ENCODE results near the gene TMEM200A. TPM values are rescaled to one million over a fixed set of nuclear protein-coding genes. Genes with fewer than 3 reads are reported as not detected.

The TMEM200A gene
- total RNA-seq, 5 donors from 2014 or later (not counting 1 experiment from before 2014, with no cell fraction given) = 1.2 to 5.5 (median 3.4) TPM

- Histone ChIP-seq H3K36me3 (ENCODE audit: control insufficient read depth in 2 of 2, extremely low read depth in 1 of 2, insufficient read depth in 1 of 2, low read length in 1 of 2) (no peaks in the 10 kb centered on the region), H3K9me3 (no peaks in the 10 kb centered on the region), H3K4me3 (ENCODE audit: control insufficient read depth in 1 of 2, extremely low read depth in 1 of 2, low read length in 1 of 2) (no peak overlapping the region), H3K4me1 (ENCODE audit: control insufficient read depth in 1 of 2, extremely low read depth in 1 of 2, insufficient read depth in 2 of 2, low read length in 2 of 2) (peaks cover 14% of the 10 kb centered on the region in 2 experiments), H3K27ac (ENCODE audit: low read length) (no peak overlapping the region), H3K27me3 (replicated peaks in 1 of 2; ENCODE audit: control insufficient read depth in 2 of 2, extremely low read depth in 1 of 2, insufficient read depth in 2 of 2, low read length in 1 of 2) (no peaks in the 10 kb centered on the region)
- Mint-ChIP-seq H3K27me3 (no peaks in the 10 kb centered on the region), H3K4me3 (no peak overlapping the region), H3K4me1 (peaks cover 15 to 27% (median 21%) of the 10 kb centered on the region in 3 donors), H3K36me3 (no peaks in the 10 kb centered on the region), H3K9me3 (no peaks in the 10 kb centered on the region), H3K27ac (peak overlapping the region; percentile 63 to 66)
- ATAC-seq (replicated peaks in 1 of 4) (no peak), DNase-seq (no peak)
- ChIA-PET POLR2A (no interaction called here), CTCF (interaction anchor here (0.6 to 1.6 kb wide), 4 partner anchors 59 to 784 kb away, joined by 3 to 7 read pairs (median 5); no protein-coding TSS in a partner anchor)
Measured at GRCh38 chr6:130381012-130381411, 15.2 kb downstream of the TMEM200A start.

DNA sequence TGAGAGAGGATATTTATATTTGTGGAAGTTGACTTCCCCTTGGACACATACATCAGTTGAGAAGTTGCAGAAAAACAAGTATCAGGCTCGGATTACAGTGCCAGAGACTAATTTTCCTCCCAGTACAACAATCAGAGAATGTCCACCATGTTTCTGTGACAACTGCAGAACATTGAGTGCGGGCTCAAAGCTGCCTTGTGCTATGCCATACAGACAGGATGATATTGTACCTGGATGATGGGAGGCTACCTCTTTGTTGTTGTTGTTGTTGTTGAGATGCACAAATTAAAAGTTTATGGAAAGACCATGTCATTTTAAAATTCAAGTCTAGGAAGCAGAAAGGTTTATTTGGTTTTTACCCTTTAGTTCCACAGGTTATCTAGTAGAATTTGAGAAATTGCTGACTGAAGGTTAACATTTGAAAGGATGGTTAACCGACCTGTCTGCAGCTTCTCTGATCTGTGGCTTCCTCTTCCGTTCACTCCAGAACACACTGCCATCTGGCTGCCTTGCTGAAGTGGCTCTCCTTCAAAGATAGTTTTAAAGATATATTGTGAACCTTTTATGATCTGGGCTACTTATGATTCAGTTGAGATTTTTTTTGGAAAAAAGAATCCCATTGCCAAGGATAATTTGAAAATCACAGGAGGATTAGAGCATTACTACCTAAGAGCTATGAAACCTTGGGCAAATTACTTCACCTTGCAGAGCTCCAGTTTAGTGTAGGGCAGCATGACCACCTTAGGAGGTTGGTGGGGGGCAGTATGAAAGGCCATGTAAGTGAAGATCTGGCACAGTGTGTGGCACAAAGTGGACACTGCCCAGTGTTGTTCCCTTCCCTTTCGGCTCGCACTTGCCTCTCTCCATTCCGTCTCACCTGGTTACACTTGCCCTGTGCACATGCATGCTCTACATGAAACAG is 15.9 kb downstream of the TMEM200A start:
- no peaks in the 10 kb centered on the region for H3K9me3 ChIP-seq
- no peak overlapping the region for H3K4me3 ChIP-seq (ENCODE audit: control insufficient read depth in 1 of 2, extremely low read depth in 1 of 2, low read length in 1 of 2)
- ChIA-PET CTCF (interaction anchor here (0.6 to 1.6 kb wide), 5 partner anchors 10 to 784 kb away, joined by 3 to 7 read pairs (median 4); no protein-coding TSS in a partner anchor), POLR2A (no interaction called here)
- peaks cover 15 to 27% (median 21%) of the 10 kb centered on the region in 3 donors for H3K4me1 Mint-ChIP-seq
- no peak overlapping the region for H3K27ac ChIP-seq (ENCODE audit: low read length)
- 73% methylated on average over 2 of the region's 7 CpGs for WGBS (ENCODE audit: insufficient coverage)
- DNase-seq = peak in 30 of 35 experiments; percentile 11 to 68 (median 32)
- no peaks in the 10 kb centered on the region for H3K9me3 Mint-ChIP-seq
- peak; percentile 87 to 100 (median 98) for ATAC-seq (replicated peaks in 1 of 4)
- H3K27ac Mint-ChIP-seq = peak overlapping the region; percentile 63 to 66
- no peaks in the 10 kb centered on the region for H3K27me3 ChIP-seq (replicated peaks in 1 of 2; ENCODE audit: control insufficient read depth in 2 of 2, extremely low read depth in 1 of 2, insufficient read depth in 2 of 2, low read length in 1 of 2)
- no peaks in the 10 kb centered on the region for H3K27me3 Mint-ChIP-seq
- no peak overlapping the region for H3K4me3 Mint-ChIP-seq
- H3K36me3 ChIP-seq (ENCODE audit: control insufficient read depth in 2 of 2, extremely low read depth in 1 of 2, insufficient read depth in 1 of 2, low read length in 1 of 2) = no peaks in the 10 kb centered on the region
- H3K36me3 Mint-ChIP-seq = peaks cover 3% of the 10 kb centered on the region
- peaks cover 14% of the 10 kb centered on the region in 2 experiments for H3K4me1 ChIP-seq (ENCODE audit: control insufficient read depth in 1 of 2, extremely low read depth in 1 of 2, insufficient read depth in 2 of 2, low read length in 2 of 2)

- Histone ChIP-seq H3K4me3 (ENCODE audit: control insufficient read depth in 1 of 2, extremely low read depth in 1 of 2, low read length in 1 of 2) (no peak overlapping the region), H3K27me3 (replicated peaks in 1 of 2; ENCODE audit: control insufficient read depth in 2 of 2, extremely low read depth in 1 of 2, insufficient read depth in 2 of 2, low read length in 1 of 2) (no peaks in the 10 kb centered on the region), H3K27ac (ENCODE audit: low read length) (no peak overlapping the region), H3K4me1 (ENCODE audit: control insufficient read depth in 1 of 2, extremely low read depth in 1 of 2, insufficient read depth in 2 of 2, low read length in 2 of 2) (peaks cover 14% of the 10 kb centered on the region in 2 experiments), H3K36me3 (ENCODE audit: control insufficient read depth in 2 of 2, extremely low read depth in 1 of 2, insufficient read depth in 1 of 2, low read length in 1 of 2) (no peaks in the 10 kb centered on the region), H3K9me3 (no peaks in the 10 kb centered on the region)
- no peak overlapping the region for H3K27ac Mint-ChIP-seq
- WGBS (ENCODE audit: insufficient coverage) = 43% methylated on average over 1 of the region's 9 CpGs
- peaks cover 15 to 24% (median 21%) of the 10 kb centered on the region in 3 donors for H3K4me1 Mint-ChIP-seq
- CTCF ChIA-PET = interaction anchor here (0.7 to 1.6 kb wide), 2 partner anchors 12 to 61 kb away, joined by 4 to 7 read pairs; no protein-coding TSS in a partner anchor
- no peak overlapping the region for H3K4me3 Mint-ChIP-seq
- H3K27me3 Mint-ChIP-seq = peaks cover 0 to 3% of the 10 kb centered on the region in 2 donors
- DNase-seq = no peak
- ATAC-seq (replicated peaks in 1 of 4) = no peak
- POLR2A ChIA-PET = interaction anchor here in 1 of 2 donors (0.6 kb wide), 1 partner anchor 291 kb away, joined by 3 read pairs; no protein-coding TSS in a partner anchor
- peaks cover 5% of the 10 kb centered on the region for H3K36me3 Mint-ChIP-seq
- H3K9me3 Mint-ChIP-seq = no peaks in the 10 kb centered on the region
Measured at GRCh38 chr6:130382872-130383490, 17.2 kb downstream of the TMEM200A start.

DNA sequence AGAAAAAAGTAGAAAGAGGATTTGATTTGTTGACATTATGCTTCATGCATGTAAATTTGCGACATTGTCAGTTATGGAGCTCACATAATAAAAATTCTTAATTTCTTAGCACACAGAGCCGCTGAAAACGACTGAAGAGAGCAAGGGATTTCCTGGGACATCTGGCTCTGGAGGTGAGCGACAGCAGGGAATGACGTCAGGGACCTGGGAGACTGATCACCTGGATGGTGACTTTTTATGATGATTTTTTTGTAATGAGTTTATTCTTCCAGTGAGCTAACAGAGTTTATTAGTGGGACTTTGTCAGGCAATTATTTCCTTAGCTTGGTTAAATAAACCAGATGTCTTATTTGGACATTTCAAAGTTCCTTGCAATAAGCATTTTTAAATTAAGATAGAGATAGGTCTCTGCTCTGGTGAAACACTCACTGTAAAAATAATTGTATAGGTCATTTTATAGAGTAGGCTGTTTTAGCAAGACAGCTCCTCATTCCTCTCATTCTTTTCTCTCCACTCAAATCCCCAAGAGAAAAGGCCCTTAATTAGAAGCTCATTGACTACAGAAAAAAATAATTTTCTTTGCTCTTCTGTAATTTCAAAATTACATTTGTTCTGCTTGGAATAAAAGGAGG is 19.4 kb downstream of the TMEM200A start:
- H3K4me1 Mint-ChIP-seq = peaks cover 15 to 21% (median 21%) of the 10 kb centered on the region in 3 donors
- CTCF ChIA-PET = no interaction called here

GRCh38 chr6:130389142-130389541 is 23.3 kb downstream of the TMEM200A start:
- Mint-ChIP-seq H3K9me3 (no peaks in the 10 kb centered on the region), H3K4me3 (no peak overlapping the region), H3K27ac (no peak overlapping the region), H3K36me3 (peaks cover 5% of the 10 kb centered on the region), H3K27me3 (peaks cover 0 to 3% of the 10 kb centered on the region in 2 donors), H3K4me1 (no peaks in the 10 kb centered on the region)
- POLR2A ChIA-PET = no interaction called here
- no peaks in the 10 kb centered on the region for H3K4me1 ChIP-seq (ENCODE audit: control insufficient read depth in 1 of 2, extremely low read depth in 1 of 2, insufficient read depth in 2 of 2, low read length in 2 of 2)
- CTCF ChIA-PET = interaction anchor here in 1 of 2 donors (1.1 to 1.7 kb wide), 2 partner anchors 9 to 309 kb away, joined by 3 to 5 read pairs; no protein-coding TSS in a partner anchor
- no peaks in the 10 kb centered on the region for H3K9me3 ChIP-seq
- ATAC-seq (replicated peaks in 1 of 4) (no peak), DNase-seq (no peak)
- no peak overlapping the region for H3K27ac ChIP-seq (ENCODE audit: low read length)
- H3K36me3 ChIP-seq (ENCODE audit: control insufficient read depth in 2 of 2, extremely low read depth in 1 of 2, insufficient read depth in 1 of 2, low read length in 1 of 2) = no peaks in the 10 kb centered on the region
- no peaks in the 10 kb centered on the region for H3K27me3 ChIP-seq (replicated peaks in 1 of 2; ENCODE audit: control insufficient read depth in 2 of 2, extremely low read depth in 1 of 2, insufficient read depth in 2 of 2, low read length in 1 of 2)
- no CpG with 5 or more reads among the region's 3 CpGs for WGBS (ENCODE audit: insufficient coverage)
- H3K4me3 ChIP-seq (ENCODE audit: control insufficient read depth in 1 of 2, extremely low read depth in 1 of 2, low read length in 1 of 2) = no peak overlapping the region

More for the DNA sequence above, 19.4 kb downstream of the TMEM200A start:
- H3K27me3 ChIP-seq (replicated peaks in 1 of 2; ENCODE audit: control insufficient read depth in 2 of 2, extremely low read depth in 1 of 2, insufficient read depth in 2 of 2, low read length in 1 of 2) = no peaks in the 10 kb centered on the region
- Mint-ChIP-seq H3K9me3 (no peaks in the 10 kb centered on the region), H3K27ac (no peak overlapping the region), H3K36me3 (peaks cover 5% of the 10 kb centered on the region), H3K4me3 (no peak overlapping the region), H3K27me3 (peaks cover 0 to 3% of the 10 kb centered on the region in 2 donors)
- POLR2A ChIA-PET = interaction anchor here (0.5 to 0.7 kb wide), 2 partner anchors 215 to 1038 kb away, joined by 3 to 4 read pairs; no protein-coding TSS in a partner anchor
- no peak overlapping the region for H3K4me3 ChIP-seq (ENCODE audit: control insufficient read depth in 1 of 2, extremely low read depth in 1 of 2, low read length in 1 of 2)
- no peaks in the 10 kb centered on the region for H3K9me3 ChIP-seq
- H3K4me1 ChIP-seq (ENCODE audit: control insufficient read depth in 1 of 2, extremely low read depth in 1 of 2, insufficient read depth in 2 of 2, low read length in 2 of 2) = peaks cover 14% of the 10 kb centered on the region in 2 experiments
- no peak overlapping the region for H3K27ac ChIP-seq (ENCODE audit: low read length)
- DNase-seq = no peak
- no peaks in the 10 kb centered on the region for H3K36me3 ChIP-seq (ENCODE audit: control insufficient read depth in 2 of 2, extremely low read depth in 1 of 2, insufficient read depth in 1 of 2, low read length in 1 of 2)
- no peak for ATAC-seq (replicated peaks in 1 of 4)
- WGBS (ENCODE audit: insufficient coverage) = 100% methylated on average over 2 of the region's 5 CpGs

- ChIA-PET POLR2A (no interaction called here), CTCF (interaction anchor here in 1 of 2 donors (0.7 to 1.7 kb wide), 2 partner anchors 308 to 607 kb away, joined by 5 read pairs; no protein-coding TSS in a partner anchor)
- H3K27ac Mint-ChIP-seq = no peak overlapping the region
- peaks cover 0 to 1% (median under 1%) of the 10 kb centered on the region in 3 donors for H3K4me1 Mint-ChIP-seq
- Histone ChIP-seq H3K9me3 (no peaks in the 10 kb centered on the region), H3K4me1 (ENCODE audit: control insufficient read depth in 1 of 2, extremely low read depth in 1 of 2, insufficient read depth in 2 of 2, low read length in 2 of 2) (no peaks in the 10 kb centered on the region), H3K27ac (ENCODE audit: low read length) (no peak overlapping the region), H3K36me3 (ENCODE audit: control insufficient read depth in 2 of 2, extremely low read depth in 1 of 2, insufficient read depth in 1 of 2, low read length in 1 of 2) (no peaks in the 10 kb centered on the region), H3K27me3 (replicated peaks in 1 of 2; ENCODE audit: control insufficient read depth in 2 of 2, extremely low read depth in 1 of 2, insufficient read depth in 2 of 2, low read length in 1 of 2) (no peaks in the 10 kb centered on the region), H3K4me3 (ENCODE audit: control insufficient read depth in 1 of 2, extremely low read depth in 1 of 2, low read length in 1 of 2) (no peak overlapping the region)
- no peak for ATAC-seq (replicated peaks in 1 of 4)
- no peak for DNase-seq
- peaks cover 0 to 3% of the 10 kb centered on the region in 2 donors for H3K27me3 Mint-ChIP-seq
- WGBS (ENCODE audit: insufficient coverage) = no CpG with 5 or more reads among the region's 3 CpGs
- H3K36me3 Mint-ChIP-seq = peaks cover 5% of the 10 kb centered on the region
- no peaks in the 10 kb centered on the region for H3K9me3 Mint-ChIP-seq
- H3K4me3 Mint-ChIP-seq = no peak overlapping the region
Measured at GRCh38 chr6:130390890-130391289, 25.1 kb downstream of the TMEM200A start.
